ENCODE results near the gene PLXND1.

Gene PLXND1

DNA sequence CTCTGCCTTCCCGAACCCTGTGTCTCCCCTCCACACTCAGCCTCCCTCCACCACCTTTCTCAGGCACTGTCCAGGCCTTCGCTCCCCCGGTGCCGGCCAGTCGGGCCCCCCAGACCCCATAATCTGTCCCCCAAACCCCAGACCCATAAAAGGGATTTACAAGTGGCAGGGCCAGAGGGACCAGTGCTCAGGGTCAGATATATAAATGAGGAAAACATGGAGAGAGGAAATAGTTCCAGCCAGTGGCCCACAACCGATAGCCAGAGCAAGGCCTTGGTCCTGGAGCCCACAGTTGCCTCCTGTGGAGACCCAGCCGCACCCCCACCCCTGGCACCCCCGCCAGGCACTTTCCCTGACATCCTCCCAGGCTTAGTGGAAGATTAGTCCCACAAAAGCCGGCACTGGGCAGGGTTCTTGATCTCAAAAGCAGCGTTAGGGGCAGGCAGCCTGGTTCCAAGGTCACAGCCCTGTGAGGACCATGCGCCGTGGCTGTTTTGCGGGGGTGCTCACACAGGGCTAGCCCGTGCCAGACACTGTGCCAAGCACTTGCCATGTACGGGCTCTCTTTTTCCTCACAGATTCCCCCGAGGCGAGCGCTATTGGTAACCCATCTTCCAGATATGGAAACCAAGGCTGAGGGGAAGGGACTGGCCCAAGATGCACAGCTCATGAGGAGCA, 1.1 kb upstream of the PLXND1 start:
- no peak for DNase-seq

DNA sequence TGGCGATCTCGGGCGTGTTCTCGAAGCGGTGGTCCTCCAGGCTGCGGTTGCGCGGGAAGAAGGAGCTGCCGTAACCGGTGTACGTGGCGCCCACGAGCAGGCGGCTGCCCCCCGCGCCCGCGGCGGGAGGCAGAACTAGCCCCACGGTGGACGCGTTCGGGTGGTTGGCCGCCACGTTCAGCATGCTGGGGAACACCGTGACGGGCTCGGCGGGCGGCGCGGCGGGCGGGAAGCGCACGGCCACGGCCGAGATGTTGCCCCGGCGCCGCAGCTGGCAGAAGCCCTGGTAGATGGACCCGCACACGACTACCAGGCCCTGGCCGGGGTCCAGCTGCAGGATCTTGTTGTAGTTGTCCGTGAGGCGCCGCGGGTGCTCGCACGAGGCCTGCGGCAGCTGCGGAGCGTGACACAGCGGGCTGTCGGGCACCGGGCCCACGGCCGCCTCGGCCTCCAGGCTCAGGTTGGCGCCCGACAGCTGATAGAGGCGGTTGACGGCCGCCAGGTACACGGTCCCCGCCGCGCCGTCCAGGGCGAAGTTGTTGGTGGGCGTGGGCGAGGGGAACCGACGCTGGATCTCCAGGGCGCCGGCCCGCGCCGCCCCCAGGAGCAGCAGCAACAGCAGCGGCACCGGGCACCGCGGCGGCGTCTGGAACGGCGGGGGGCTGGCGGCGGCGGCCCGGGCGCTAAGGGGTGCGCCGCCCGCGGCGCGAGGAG, 397 bp downstream of the PLXND1 start:
- peak; percentile 36 for DNase-seq
- in situ Hi-C loops (cut with HindIII; ENCODE audit: low pct_ligation_motif_present, low pct_unique_long_range_greater_than_20kb, low sequenced_read_pairs) = no loop called here

More for the DNA sequence above, 1.1 kb upstream of the PLXND1 start:
- in situ Hi-C loops (cut with HindIII; ENCODE audit: low pct_ligation_motif_present, low pct_unique_long_range_greater_than_20kb, low sequenced_read_pairs) = no loop called here

DNA sequence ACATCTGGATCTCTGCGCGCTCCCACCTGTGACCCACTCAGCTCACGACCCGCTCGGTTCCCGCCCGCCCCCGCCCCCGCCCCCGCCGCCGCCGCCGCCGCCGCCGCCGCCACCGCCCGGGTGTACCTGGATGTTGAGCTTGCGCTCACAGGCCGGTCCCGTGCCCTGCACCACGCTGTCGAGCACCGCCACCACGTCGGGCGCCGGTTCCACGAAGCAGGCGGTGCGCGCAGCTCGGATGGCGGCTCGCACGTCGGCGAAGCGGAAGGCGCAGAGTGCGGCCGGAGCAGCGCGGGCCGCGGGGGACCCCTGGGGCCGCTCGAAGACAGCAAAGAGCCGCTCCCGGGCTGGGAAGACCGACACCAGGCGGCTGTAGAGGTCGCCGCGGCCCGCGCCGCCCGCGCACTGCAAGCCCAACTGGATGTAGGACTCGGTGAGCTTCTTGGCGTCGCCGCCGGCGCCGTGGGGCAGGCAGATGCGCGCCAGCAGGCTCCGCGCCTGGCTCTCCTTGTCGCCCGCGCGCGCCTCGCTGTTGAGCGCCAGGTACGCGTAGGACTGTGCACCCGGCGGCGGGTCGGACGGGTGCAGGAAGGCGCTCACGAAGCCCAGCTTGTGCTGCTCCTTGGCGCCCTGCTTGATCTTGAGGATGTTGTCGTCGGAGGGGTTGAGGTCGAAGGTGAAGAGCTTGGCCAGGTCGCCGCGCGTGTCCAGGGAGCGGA, 1.1 kb downstream of the PLXND1 start:
- DNase-seq = no peak
- in situ Hi-C loops (cut with HindIII; ENCODE audit: low pct_ligation_motif_present, low pct_unique_long_range_greater_than_20kb, low sequenced_read_pairs) = no loop called here

DNA sequence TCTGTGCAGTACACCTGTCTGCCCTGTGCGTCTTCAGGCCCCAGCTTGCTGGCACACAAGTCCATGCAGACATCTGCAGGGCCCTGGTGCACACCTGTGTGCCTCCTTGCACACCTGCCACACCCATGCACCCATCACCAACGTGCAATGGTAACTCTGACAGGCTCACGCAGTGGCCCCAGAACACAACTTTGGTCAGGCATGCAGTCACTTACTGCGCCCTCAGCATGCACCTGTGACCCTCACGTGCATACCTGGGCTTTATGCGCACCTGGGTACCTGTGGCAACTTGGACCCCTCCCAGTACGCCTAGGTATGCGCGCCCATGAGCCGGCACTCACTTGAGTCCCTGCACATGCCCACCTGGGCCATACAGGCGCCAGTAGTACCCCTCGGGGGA, 1.7 kb downstream of the PLXND1 start:
- in situ Hi-C loops (cut with HindIII; ENCODE audit: low pct_ligation_motif_present, low pct_unique_long_range_greater_than_20kb, low sequenced_read_pairs) = no loop called here
- DNase-seq = no peak

DNA sequence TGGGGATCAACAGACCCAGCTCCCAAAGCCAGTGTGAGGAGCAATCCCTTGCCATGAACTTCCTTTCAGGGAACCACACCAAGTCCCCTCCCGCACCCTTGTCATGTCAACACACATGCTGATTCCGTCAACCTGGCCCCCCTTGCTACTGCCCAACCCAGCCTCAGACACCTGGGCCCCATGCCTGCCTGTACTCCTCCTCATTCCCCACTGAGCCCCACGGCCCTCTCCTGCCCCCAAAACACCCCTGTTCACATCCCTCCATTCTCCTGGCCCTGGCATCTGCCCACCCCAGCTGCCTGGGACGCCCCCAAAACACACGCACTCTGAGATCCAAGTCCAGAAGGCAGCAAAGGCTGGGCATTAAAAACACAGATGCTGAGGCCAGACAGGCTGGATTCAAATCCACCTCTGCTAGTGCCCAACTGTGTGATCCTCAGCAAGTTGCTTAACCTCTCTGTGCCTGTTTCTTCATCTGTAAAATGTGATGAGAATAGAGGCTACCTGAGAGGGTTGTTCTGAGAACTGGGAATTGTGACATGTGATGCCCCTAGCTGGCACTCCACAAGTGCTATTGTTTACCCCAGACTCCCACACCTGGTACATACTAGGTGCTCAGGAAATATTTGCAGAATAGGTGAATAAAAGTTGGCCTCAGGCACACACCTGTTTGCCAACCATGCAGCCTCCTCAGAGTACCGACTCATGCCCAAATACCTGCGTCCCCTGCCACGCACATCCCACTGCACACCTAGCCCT, 2.3 kb downstream of the PLXND1 start:
- in situ Hi-C loops (cut with HindIII; ENCODE audit: low pct_ligation_motif_present, low pct_unique_long_range_greater_than_20kb, low sequenced_read_pairs) = no loop called here
- DNase-seq = no peak

DNA sequence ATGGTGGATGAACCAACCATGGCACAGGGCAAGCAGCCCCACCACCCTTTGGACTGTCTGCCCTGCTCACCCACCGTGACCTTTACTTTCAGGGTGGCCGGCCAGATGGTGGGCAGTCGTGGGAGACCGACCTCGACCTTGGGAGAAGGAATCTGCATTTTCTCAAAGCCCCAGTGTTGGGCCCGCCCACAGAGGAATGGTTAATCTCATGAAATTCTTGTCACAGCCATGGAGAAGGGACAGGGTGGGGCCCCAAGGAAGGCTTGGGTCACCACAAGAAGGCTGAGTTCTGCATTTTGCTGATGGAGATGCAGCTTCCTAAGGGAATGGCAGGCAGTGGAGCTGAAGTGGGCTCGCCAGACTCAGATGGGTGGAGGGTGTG, 2.9 kb downstream of the PLXND1 start:
- DNase-seq = no peak
- in situ Hi-C loops (cut with HindIII; ENCODE audit: low pct_ligation_motif_present, low pct_unique_long_range_greater_than_20kb, low sequenced_read_pairs) = no loop called here

DNA sequence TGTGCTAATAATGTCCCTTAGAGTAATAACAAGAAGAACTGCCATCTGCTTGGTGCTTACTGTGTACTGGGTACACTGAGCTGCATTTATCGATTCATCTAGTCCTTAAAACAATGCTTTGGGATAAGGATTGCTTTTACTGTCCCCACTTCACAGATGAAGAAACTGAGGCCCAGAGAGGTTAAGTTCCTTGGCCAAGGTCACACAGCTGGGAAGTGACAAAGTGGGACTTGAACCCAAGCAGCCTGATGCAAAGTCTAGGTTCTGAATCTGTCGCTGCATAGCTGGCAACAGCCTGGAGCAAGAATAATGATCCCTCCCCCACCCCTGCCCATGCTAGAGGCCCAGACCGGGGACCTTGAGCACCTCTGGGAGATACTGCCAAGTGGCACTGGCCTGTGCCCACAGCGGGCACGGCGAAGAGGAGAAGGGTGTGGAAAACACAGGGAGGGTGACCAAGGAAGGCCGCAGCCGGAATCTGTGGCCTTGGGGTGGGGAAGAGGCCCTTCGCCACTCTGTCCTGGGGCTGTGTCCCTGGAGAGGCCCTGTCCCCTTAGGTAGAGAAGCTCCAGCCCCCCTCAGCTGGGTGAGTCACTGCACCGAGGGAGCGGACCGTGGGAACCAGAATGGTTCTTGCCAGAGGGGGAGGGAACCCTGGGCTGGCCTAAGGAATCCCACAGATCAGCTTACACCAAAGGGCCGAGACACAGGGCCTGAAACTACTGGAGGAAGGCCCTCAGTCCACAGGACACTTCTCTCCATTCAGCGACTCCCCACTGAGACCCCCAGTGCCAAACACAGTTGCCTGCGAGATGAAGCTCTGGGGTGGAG, 3.5 kb downstream of the PLXND1 start:
- in situ Hi-C loops (cut with HindIII; ENCODE audit: low pct_ligation_motif_present, low pct_unique_long_range_greater_than_20kb, low sequenced_read_pairs) = no loop called here
- DNase-seq = peak; percentile 73

DNA sequence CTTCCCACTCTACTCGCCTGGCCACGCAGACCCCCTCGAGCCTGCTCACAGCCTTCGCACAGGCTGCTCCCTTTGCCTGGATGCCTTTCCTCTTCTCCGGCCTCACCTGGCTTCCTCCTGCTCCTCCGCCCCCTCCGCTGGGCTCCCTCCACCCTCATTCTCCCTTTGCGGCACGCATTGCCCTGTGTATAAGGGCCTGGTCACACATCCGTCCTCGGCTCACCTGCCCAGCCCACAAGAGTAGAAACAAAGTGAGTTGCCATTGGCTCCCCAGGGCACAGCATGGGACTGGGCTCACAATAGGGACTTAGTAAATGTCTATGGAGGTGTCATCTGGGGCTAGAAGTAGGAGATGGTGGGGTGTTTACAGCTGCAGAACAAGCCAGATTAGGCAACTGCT, 4.2 kb downstream of the PLXND1 start:
- no peak for DNase-seq
- in situ Hi-C loops (cut with HindIII; ENCODE audit: low pct_ligation_motif_present, low pct_unique_long_range_greater_than_20kb, low sequenced_read_pairs) = no loop called here

DNA sequence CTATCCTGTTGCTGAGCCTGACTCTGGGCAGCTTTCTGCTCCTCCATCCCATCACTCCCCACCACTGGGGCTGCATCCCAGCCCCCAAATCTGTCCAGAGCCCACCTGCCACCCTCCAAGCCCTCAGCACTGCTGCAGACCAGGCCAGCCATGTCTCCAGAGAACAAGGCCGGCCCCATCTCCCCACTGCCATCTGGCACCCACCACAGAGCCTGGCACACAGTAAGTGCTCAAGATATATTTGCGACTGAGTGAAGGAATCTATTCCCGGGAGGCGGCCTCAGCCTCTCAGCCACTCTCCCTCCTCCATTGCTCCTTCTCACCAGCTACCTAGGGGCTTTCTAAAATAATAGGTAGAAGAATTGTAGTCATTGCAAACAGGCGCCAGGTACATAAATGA, 4.8 kb downstream of the PLXND1 start:
- in situ Hi-C loops (cut with HindIII; ENCODE audit: low pct_ligation_motif_present, low pct_unique_long_range_greater_than_20kb, low sequenced_read_pairs) = no loop called here
- DNase-seq = no peak

DNA sequence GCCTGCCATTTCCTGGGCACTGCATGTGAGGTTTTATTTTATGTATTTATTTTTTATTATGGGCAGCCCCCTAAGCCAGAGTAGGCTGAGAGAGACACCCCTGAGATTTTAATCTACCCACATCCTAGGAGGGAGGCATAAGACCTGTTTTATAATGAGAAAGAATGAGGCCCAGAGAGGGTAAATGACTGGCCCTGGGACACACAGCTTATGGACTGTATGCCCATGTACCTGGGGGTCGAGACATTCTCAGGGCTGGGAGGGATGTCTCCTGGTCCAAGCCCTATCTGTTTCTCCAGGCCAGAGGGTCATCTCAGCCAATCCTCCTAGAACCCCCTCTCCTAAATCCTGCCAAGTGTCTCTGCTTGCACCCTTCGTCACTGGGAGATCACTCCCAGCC, 6.1 kb downstream of the PLXND1 start:
- in situ Hi-C loops (cut with HindIII; ENCODE audit: low pct_ligation_motif_present, low pct_unique_long_range_greater_than_20kb, low sequenced_read_pairs) = no loop called here
- DNase-seq = no peak

DNA sequence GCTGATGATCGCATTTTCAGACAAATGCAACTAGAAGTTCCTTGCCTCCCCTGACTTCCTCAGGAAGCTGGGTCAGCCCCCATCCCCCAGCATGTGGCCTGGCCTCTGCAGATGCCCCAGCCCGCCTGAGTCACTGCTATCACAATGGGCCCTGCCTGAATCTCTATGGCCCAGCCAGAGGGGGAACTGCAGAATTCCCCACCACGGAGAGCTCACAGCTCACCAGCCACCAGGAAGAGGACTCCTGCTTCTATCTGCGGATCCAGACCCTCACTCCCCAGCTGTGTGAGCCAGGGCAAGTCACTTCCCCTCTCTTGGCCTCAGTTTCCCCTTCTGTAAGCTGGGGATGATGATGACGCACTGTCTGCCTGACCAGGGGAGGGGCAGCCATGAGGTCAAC, 6.9 kb downstream of the PLXND1 start:
- in situ Hi-C loops (cut with HindIII; ENCODE audit: low pct_ligation_motif_present, low pct_unique_long_range_greater_than_20kb, low sequenced_read_pairs) = no loop called here
- no peak for DNase-seq

DNA sequence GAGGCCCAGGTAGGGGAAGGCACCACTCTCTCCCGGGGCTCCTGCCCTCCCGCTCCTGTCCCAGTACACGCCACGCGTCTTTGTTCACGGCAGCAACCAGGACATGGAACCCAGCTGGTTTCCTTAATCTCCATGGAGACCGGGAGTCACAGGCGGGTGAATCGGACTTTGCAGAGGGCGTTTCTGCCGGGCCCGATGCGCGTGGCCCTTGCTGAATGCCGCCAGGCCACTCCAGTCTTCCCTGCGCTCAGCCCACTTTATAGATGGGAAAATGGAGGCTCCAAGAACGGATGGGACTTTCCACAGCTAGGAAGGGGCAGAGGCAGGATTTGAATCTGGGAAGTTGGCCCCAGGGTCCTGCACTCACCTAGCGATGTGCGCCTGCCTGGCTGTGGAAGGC, 7.4 kb downstream of the PLXND1 start:
- in situ Hi-C loops (cut with HindIII; ENCODE audit: low pct_ligation_motif_present, low pct_unique_long_range_greater_than_20kb, low sequenced_read_pairs) = no loop called here
- no peak for DNase-seq

DNA sequence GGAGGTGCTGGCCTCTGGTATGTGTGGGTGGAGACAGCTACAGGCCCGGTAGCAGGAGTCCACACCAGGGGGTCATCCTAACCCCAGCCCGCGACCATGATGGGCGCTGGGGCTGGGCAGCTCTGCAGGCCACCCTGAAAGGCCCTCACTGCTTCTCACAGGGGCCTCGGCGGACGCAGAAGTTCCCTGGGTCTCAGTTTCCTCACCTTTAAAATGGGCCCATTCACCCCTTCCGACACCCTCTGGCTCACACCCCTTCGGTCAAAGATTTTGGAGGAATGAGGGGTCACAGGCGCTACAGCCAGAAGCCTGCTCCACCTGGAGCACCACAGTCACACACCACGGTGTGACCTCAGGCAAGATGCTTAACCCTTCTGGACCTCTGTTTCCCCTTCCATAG, 8.0 kb downstream of the PLXND1 start:
- in situ Hi-C loops (cut with HindIII; ENCODE audit: low pct_ligation_motif_present, low pct_unique_long_range_greater_than_20kb, low sequenced_read_pairs) = no loop called here
- DNase-seq = no peak

DNA sequence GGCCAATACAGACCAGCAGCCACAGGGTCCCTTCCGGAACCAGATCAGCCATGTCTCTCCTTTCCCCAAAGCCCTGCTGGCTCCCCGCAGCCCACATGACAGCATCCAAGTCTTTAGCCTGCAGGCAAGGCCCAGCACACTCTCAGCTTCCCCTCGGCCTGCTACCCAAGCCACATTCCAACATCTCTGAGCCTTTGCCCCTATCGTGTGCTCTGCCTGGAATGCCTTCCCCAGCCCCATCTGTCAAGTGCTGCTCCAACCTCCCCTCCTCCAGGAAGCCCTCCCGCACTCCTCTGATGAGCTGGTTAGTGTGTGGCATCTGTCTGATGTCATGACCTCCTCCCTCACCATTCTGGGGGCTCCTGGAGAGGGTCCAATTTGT, 8.5 kb downstream of the PLXND1 start:
- DNase-seq = no peak
- in situ Hi-C loops (cut with HindIII; ENCODE audit: low pct_ligation_motif_present, low pct_unique_long_range_greater_than_20kb, low sequenced_read_pairs) = no loop called here

DNA sequence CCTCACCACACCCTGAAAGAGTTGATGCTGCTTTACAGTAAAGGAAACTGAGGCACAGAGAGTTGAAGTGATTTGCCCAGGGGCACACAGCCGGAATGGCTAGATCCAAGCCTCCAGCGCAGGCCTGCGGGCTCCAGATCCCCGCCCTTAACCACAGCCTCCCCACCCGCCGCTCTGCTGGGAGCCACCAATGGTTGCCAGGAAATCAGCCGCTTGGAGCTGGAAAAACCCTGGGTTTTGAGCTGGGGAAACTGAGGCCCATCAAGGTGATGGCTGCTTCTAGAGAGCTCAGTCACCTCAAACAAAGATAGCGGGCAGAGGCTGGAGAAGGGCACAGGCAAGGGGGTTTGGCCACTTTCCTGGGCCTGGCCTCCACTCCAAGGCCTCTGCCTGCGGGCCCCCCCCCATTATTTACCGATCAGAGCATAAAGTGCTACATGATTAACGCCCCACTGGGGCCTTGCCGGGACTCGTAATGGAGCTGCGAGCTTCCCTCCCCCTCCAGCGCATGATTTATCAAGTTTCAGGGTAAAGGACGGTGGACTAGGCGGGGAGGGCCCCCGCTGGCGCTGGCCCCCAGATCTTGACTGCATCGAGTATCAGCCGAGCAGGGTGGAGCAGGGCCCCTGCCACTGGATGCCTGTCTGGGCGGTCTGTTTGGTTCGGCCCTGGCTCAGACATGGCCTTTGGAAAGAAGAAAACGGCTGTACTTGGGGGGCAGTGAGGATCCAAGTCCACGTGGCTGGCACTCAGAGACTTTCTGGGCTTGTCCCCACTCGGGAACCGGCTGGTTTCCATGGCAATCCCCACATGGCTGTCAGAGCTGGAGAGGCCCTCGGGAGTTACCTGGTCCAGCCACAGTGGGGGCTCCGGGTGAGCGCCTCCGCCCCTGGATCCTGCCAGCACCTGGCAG, 9.1 kb downstream of the PLXND1 start:
- no peak for DNase-seq
- in situ Hi-C loops (cut with HindIII; ENCODE audit: low pct_ligation_motif_present, low pct_unique_long_range_greater_than_20kb, low sequenced_read_pairs) = no loop called here

DNA sequence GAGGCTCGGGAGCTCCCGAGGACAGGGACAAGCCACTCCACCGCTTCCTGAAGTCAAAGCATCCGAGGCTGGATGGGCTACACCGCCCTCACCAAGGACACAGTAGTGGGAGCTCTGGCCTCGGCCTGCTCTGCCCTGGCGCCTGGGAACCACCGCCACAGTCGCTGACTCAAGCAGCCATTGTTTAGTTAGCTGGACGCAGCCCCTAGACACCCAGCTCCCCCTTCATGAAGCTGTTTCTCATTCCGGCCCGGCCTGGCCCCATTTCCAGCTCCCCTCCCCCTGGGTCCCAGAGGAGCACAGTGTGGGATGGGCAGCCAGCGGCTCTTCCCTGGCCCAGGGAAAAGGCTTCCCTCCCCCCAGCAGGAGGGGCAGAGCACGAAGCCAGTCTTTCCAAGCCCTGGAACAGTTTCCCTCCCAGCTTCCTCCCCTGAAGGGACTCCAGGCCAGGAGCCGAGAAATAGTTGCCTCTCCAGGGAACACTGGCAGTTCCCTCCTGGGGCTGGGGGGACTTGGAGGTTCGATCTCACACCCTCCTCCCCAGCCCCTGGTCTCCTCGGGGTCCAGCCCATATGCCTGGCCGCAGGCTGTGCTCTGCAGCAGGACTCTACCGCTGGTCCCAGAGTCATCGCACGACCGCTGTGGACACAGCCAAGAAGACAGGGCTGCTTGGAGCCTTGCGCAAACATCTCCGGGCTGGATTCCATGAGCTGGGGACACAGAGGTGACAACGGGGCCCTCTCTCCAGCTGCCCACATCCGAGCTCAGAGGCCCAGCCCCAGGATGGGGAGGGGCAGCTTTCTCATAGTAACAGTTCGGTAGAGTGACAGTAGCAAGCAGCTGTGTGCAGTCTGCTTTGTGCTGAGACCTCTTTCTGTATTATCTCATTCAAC, 10.0 kb downstream of the PLXND1 start:
- in situ Hi-C loops (cut with HindIII; ENCODE audit: low pct_ligation_motif_present, low pct_unique_long_range_greater_than_20kb, low sequenced_read_pairs) = no loop called here
- no peak for DNase-seq

All from ACHN (cell line).